ENCODE results near the gene MVB12B. TPM values are rescaled to one million over a fixed set of nuclear protein-coding genes. Genes with fewer than 3 reads are reported as not detected.

MVB12B gene
- total RNA-seq, 1 donor: 9.4 TPM

DNA sequence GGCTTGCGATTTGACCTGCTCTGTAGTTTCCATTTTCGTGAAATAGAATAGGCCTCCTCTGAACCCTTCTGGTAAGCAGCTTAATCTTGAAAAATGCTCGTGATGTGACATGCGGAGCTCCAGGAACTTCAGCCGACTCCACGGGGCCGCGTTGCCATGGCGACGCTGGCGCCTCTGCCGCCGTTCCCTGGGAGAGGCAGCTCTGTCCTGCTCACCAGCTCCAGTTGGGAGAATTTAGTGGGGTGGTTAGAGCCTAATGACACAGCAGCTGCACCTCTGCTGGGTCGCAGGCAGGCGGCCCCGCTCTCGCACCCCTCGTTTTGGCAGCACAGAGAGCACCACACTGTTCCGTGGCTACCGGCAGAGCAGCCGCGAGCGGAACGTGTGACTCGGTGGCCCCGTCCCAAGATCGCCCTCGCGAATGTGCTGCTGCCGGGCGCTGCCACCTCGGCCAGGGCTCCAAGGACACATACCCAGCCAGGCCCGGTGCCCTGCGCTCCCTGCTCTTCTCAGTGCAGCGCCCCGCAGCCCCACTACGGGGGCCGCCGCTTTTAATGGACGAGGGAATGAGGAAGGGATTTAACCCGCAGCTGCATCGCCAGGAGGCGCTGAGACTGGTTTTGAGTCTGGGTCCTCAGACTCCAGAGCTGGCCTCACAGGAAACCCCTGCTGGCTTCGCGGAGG is 155.9 kb downstream of the MVB12B start:
- no peak overlapping the region for H3K4me3 ChIP-seq (ENCODE audit: low read length)

DNA sequence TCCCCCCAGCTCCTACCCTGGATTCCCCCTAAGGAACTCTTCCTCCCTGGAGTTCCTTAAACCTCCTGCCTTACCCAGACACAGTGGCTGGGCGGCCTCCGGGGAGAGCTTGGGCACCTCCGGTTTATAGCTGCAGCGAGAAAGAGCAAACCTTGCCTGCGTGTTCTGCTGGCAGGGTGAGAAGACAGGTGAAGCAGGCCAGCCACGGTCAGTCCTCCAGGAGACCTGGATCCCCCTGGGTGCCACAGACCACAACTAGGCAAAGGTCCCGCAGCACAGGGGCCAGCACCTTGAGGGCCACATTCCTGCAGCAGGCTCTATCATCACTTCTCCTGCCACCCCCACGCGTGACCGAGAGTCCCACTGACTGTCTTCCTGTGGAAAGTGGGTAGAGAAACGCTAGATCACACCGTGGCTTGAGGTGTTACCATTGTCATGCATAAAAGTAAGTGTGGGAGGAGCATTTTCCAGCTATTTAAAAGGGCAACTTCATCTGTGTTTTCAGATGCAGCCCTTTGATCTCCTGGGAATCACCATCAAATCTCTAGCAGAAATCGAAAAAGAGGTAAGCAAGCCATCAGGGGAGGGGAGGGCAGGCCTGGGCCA is 156.9 kb downstream of the MVB12B start:
- no peaks in the 10 kb centered on the region for H3K27me3 ChIP-seq (ENCODE audit: insufficient read depth, low read length)
- peaks cover 12% of the 10 kb centered on the region for H3K4me1 ChIP-seq (ENCODE audit: insufficient read depth, low read length)
- H3K4me3 ChIP-seq (ENCODE audit: low read length): no peak overlapping the region
- H3K9me3 ChIP-seq (ENCODE audit: low read depth, low read length): no peaks in the 10 kb centered on the region

More for the DNA sequence above, 155.9 kb downstream of the MVB12B start:
- Histone ChIP-seq H3K9me3 (ENCODE audit: low read depth, low read length) (no peaks in the 10 kb centered on the region), H3K27me3 (ENCODE audit: insufficient read depth, low read length) (no peaks in the 10 kb centered on the region), H3K4me1 (ENCODE audit: insufficient read depth, low read length) (peaks cover 10% of the 10 kb centered on the region)

DNA sequence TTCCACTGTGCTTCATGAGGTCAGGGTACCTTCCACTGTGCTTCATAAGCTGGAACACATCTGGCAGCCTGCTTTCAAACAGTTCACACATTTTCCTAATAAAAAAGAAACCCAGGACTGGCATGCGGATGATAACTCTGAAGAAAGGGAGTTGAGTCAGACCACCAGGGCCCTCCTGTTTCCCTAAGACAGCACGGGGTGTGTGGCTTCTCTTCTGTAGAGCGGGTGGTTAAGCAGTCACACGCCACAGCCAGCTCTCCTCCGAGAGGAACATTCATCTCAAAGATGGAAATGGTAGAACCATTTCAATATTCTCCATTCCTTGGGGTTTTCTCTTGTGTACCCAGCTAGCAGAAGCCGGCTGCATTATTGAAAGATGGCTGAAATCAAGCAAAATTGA is 159.0 kb downstream of the MVB12B start:
- H3K9me3 ChIP-seq (ENCODE audit: low read depth, low read length): no peaks in the 10 kb centered on the region
- no peaks in the 10 kb centered on the region for H3K27me3 ChIP-seq (ENCODE audit: insufficient read depth, low read length)
- peaks cover 33% of the 10 kb centered on the region for H3K4me1 ChIP-seq (ENCODE audit: insufficient read depth, low read length)
- no peak overlapping the region for H3K4me3 ChIP-seq (ENCODE audit: low read length)

DNA sequence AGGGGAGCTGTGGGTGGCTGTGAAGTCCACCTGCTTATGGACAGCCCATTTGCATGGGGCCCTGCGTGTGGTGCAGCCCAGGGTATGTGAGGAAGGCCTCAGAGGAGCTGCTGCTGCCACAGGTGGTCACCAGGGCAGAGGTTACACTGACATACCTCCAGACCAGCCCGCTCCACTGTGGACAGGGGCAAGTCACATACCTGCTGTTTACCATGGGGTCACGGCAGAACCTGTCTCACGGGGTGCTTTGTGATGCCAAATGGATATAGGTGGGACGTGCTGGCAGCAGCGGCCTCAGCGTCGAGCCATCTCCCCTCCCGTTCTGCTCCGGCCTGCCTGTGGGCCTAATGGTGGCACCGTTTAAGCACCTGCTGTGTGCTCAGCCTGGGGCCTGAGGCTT is 159.6 kb downstream of the MVB12B start:
- Histone ChIP-seq H3K9me3 (ENCODE audit: low read depth, low read length) (no peaks in the 10 kb centered on the region), H3K27me3 (ENCODE audit: insufficient read depth, low read length) (no peaks in the 10 kb centered on the region), H3K4me3 (ENCODE audit: low read length) (no peak overlapping the region), H3K4me1 (ENCODE audit: insufficient read depth, low read length) (peaks cover 39% of the 10 kb centered on the region)

DNA sequence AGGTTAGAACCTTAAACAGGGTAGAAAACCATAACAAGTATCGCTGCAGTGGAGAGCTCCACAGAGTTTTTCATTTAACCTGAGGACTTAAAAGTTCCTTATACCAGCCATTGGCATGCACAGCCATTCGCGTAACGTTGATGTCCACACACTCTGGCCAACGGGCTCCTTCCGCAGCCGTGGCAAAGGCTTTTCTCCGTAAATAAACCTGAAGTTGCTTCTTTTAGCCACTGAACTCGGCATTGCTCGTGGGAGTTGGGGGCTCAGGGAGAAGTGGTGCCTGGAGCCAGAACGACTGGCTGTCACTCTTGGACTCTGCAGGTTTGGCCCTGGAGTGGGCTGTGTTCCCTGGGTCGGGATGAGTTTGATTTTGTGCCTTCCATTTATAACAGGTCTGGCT is 161.2 kb downstream of the MVB12B start:
- peaks cover 40% of the 10 kb centered on the region for H3K4me1 ChIP-seq (ENCODE audit: insufficient read depth, low read length)
- H3K9me3 ChIP-seq (ENCODE audit: low read depth, low read length): no peaks in the 10 kb centered on the region
- no peak overlapping the region for H3K4me3 ChIP-seq (ENCODE audit: low read length)
- H3K27me3 ChIP-seq (ENCODE audit: insufficient read depth, low read length): no peaks in the 10 kb centered on the region

DNA sequence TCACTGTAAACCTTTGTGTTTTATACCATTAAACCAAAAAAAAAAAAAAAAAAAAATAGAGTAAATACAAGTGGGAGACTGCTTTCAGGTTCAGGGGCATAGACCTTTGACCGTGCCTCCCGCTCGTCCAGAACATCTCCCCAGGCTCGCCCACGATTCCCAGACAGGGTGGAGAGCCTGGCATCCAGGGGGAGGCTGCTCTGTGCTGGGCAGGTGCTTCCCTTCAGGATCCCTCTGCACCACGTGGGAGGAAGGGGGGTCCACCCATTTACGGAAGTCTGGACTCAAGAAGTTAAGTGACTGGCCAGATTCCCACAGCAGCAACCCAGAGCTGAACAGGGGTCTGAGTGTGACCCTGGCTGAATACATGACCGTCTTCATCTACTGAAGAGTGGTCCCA is 161.7 kb downstream of the MVB12B start:
- Histone ChIP-seq H3K9me3 (ENCODE audit: low read depth, low read length) (no peaks in the 10 kb centered on the region), H3K27me3 (ENCODE audit: insufficient read depth, low read length) (no peaks in the 10 kb centered on the region), H3K4me1 (ENCODE audit: insufficient read depth, low read length) (peaks cover 39% of the 10 kb centered on the region), H3K4me3 (ENCODE audit: low read length) (no peak overlapping the region)

DNA sequence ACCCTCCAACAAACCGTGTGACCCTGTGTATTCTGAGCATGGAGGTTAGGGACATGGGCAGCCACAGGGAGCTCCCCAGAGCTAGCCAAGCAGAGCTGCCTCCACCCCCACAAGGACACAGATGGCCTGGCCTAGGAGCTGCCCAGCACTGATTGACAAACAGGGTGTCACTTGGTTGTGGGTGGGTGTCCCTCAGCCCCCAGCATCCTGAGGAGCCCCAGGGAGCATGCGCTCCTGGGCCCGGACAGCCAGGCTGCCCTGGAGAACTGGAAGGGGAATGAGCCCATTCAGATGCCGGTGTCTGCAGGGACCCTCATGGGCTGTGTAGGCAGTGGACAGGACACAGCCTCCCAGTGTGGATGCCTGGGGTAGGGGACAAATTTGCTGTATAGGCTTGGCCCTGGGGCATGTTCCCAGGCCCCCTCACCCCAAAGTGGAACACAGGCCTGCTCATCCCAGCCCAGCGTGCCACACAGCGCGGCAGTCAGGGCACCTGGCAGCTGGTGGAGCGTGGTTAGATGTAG is 162.3 kb downstream of the MVB12B start:
- Histone ChIP-seq H3K4me3 (ENCODE audit: low read length) (no peak overlapping the region), H3K9me3 (ENCODE audit: low read depth, low read length) (no peaks in the 10 kb centered on the region), H3K27me3 (ENCODE audit: insufficient read depth, low read length) (no peaks in the 10 kb centered on the region), H3K4me1 (ENCODE audit: insufficient read depth, low read length) (peaks cover 32% of the 10 kb centered on the region)

DNA sequence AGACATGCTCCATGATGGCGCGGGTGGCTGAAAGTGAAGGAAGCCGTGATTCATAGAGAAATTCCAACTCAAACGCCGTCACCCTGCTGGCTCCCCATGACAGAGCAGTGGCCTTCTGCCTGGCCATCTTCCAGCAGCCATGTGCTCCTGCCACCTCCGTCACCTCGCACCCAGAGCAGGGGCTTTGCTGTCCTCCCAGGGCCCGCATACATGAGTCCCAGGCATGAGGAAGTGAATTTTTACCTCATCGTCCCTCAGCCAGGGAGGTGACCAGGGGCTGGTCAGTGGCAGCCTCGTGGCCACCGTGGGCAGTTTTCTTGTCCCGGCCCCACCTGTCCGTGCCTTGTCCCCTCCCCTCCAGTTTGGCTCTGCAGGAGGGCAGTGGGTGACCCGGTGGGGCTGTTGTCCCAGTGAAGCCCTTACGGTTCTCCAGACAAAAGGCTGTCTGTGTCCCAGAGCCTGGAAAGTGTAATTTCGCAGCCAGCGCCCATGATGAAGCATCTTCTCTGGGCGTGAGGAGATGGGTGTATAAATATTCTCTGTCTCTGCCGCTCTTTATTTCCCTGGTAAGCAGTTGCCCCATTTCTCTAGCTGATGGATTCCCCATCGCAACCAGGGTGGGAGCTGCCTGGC is 163.1 kb downstream of the MVB12B start:
- H3K4me3 ChIP-seq (ENCODE audit: low read length): no peak overlapping the region
- peaks cover 30% of the 10 kb centered on the region for H3K4me1 ChIP-seq (ENCODE audit: insufficient read depth, low read length)
- H3K9me3 ChIP-seq (ENCODE audit: low read depth, low read length): no peaks in the 10 kb centered on the region
- no peaks in the 10 kb centered on the region for H3K27me3 ChIP-seq (ENCODE audit: insufficient read depth, low read length)

DNA sequence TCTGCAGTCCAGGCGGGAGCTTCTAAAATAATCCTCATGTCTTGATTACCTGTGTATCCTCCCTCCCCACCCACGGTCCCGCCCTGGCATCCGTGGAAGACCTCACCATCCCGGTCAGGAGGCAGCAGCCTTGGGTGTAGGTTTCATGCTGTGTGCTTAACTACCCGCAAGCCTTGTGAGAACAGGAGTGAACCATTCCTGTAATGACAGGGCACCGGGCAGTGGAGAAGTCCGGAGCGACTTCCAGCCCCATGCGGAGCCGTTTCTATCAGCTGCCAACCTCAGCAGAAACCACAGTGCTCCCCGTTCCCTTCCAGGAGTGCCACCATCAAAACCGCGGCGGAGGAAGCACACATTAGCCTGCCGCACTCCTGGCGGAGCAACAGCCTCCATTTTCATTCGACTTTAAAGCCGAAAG is 163.6 kb downstream of the MVB12B start:
- H3K4me1 ChIP-seq (ENCODE audit: insufficient read depth, low read length): peaks cover 30% of the 10 kb centered on the region
- H3K4me3 ChIP-seq (ENCODE audit: low read length): no peak overlapping the region
- no peaks in the 10 kb centered on the region for H3K27me3 ChIP-seq (ENCODE audit: insufficient read depth, low read length)
- H3K9me3 ChIP-seq (ENCODE audit: low read depth, low read length): no peaks in the 10 kb centered on the region

DNA sequence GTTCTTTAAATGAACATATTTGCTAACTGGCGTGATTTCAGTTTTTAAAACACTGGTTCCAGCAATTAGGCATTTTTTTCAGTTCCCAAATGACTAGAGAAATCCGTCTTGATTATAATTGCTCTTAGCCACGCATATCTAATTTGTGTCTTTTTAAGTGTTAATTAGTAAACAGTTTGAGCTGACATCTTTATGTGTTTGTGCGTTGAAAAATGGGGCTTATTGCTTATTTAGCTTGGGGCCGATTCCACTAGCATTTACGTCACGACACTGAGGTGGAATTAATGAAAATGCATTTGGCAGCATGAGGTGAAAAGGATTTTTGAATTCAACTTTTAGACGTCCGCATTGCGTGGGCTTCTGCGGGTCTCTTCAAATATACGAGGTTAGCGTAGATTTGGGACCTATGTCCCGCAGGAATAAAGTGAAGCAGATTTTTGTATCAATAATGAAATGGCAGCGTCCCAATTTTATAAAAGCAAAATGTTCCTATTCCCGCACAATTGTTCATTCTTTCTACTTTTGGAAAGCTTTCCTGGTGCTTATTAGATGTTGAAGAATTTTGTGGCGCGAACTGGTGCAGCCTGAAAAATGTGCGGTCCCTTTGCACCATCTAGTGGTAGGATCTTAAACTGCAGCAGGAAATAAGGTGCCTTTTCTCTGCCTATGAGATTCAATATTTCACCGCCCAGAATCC is 164.4 kb downstream of the MVB12B start:
- Histone ChIP-seq H3K4me3 (ENCODE audit: low read length) (no peak overlapping the region), H3K9me3 (ENCODE audit: low read depth, low read length) (no peaks in the 10 kb centered on the region), H3K27me3 (ENCODE audit: insufficient read depth, low read length) (no peaks in the 10 kb centered on the region), H3K4me1 (ENCODE audit: insufficient read depth, low read length) (peaks cover 30% of the 10 kb centered on the region)

DNA sequence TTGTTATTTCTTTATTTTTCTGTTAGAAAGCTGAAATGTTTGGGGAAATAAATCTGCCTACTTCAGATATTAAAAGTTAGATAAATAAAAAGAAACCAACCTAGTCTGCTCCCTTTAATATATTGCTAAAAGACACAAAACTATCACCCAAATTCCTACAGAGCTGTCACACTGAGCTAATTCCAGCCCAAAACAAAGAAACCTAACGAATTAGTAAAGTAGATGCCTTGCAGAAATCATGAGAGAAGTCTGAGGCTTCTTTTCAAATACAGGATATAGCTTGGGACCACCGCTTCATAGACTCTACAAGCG is 164.9 kb downstream of the MVB12B start:
- Histone ChIP-seq H3K4me3 (ENCODE audit: low read length) (no peak overlapping the region), H3K9me3 (ENCODE audit: low read depth, low read length) (no peaks in the 10 kb centered on the region), H3K4me1 (ENCODE audit: insufficient read depth, low read length) (peaks cover 30% of the 10 kb centered on the region)

DNA sequence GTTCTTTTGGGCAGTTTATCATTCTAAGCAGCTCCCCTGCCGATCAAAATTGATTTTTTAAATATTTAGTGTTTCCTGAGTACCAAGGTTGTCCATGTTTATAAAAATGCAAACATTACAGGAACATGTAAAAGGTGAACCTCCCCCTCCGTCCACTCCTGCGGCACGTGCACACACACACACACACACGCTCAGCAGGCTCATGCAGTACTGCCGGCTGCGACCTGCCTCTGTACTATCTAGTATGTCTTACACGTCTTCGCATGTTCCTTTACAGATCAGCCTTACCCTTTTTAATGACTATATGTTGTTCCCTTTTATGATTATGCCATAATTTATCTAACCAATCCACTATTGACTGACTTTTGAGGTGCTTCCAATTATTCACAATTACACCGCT is 165.3 kb downstream of the MVB12B start:
- Histone ChIP-seq H3K9me3 (ENCODE audit: low read depth, low read length) (no peaks in the 10 kb centered on the region), H3K4me3 (ENCODE audit: low read length) (no peak overlapping the region), H3K4me1 (ENCODE audit: insufficient read depth, low read length) (peaks cover 30% of the 10 kb centered on the region), H3K27me3 (ENCODE audit: insufficient read depth, low read length) (no peaks in the 10 kb centered on the region)

More for the DNA sequence above, 164.9 kb downstream of the MVB12B start:
- H3K27me3 ChIP-seq (ENCODE audit: insufficient read depth, low read length): no peaks in the 10 kb centered on the region

DNA sequence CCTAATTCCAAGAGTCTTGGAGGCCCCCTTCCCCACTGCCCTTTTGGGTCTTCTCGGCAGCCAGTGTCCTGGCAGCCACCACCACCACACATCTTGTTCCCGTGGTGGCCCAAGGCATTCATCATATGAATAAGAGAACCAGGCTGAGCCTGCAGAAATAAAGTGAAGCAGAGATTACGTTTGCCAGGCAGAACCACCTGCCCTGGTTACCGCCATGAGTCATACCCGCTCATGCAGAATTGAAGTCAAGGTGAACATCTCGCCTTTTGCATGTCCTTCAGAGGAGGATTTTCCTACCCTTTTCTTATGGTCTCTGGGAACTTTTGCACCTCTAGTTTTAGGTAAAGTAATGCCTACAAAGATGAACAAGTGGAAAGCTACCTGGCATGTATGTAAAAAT is 167.6 kb downstream of the MVB12B start:
- Histone ChIP-seq H3K4me3 (ENCODE audit: low read length) (no peak overlapping the region), H3K27me3 (ENCODE audit: insufficient read depth, low read length) (no peaks in the 10 kb centered on the region), H3K4me1 (ENCODE audit: insufficient read depth, low read length) (peaks cover 38% of the 10 kb centered on the region), H3K9me3 (ENCODE audit: low read depth, low read length) (no peaks in the 10 kb centered on the region)

DNA sequence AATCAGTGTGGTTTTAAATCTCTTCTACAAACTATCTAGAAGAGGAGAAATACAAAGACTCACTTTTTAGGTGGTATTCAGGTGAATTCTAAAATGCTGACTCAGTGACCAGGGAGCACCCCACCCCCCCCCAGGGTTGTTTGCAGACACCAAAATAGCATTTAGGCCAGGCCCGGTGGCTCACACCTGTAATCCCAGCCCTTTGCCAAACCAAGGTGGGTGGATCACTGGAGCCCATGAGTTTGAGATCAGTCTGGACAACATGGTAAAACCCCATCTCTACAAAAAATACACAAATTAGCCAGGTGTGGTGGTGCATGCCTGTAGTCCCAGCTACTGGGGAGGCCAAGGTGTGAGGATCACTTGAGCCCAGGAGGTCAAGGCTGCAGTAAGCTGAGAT is 168.1 kb downstream of the MVB12B start:
- no peak overlapping the region for H3K4me3 ChIP-seq (ENCODE audit: low read length)
- no peaks in the 10 kb centered on the region for H3K27me3 ChIP-seq (ENCODE audit: insufficient read depth, low read length)
- H3K9me3 ChIP-seq (ENCODE audit: low read depth, low read length): no peaks in the 10 kb centered on the region
- H3K4me1 ChIP-seq (ENCODE audit: insufficient read depth, low read length): peaks cover 38% of the 10 kb centered on the region
